Panc1 (cell line): ENCODE measurements around the gene SLC7A14.

Experiments used
- SIN3A ChIP-seq: IDR thresholded peaks from 2 replicates; pipeline ENCODE4 v1.6.1; 2012; ENCODE audit warnings: low read depth, mild to moderate bottlenecking, low read length, moderate library complexity, borderline replicate concordance; ENCODE audit not compliant: insufficient read depth
- TCF7L2 ChIP-seq: IDR thresholded peaks from 2 replicates; pipeline ENCODE4 v1.6.1; 2011; ENCODE audit warnings: mild to moderate bottlenecking, low read depth, low read length, inconsistent platforms

GRCh38 chr3:170539897-170540296 lies 46.0 kb downstream of the SLC7A14 start:
- no peak for TF ChIP-seq TCF7L2
- no peak for TF ChIP-seq SIN3A
